ENCODE results near the gene PDLIM5. TPM values are rescaled to one million over a fixed set of nuclear protein-coding genes. Genes with fewer than 3 reads are reported as not detected.

PDLIM5 gene
- total RNA-seq, 1 experiment from 2014 or later, result 158 TPM

GRCh38 chr4:94701631-94702300 is 250.0 kb downstream of the PDLIM5 start:
- Mint-ChIP-seq H3K36me3 (ENCODE audit: insufficient read depth, unreplicated experiment) (no peaks in the 10 kb centered on the region), H3K27me3 (ENCODE audit: insufficient read depth, unreplicated experiment) (no peaks in the 10 kb centered on the region), H3K4me3 (ENCODE audit: unreplicated experiment) (no peak overlapping the region), H3K4me1 (ENCODE audit: insufficient read depth, unreplicated experiment) (no peaks in the 10 kb centered on the region), H3K9me3 (ENCODE audit: unreplicated experiment) (no peaks in the 10 kb centered on the region), H3K27ac (ENCODE audit: low read depth, unreplicated experiment) (no peak overlapping the region)
- no TSS peak for BruUV-seq (replicated peaks)
- TF ChIP-seq CTCF (IDR thresholded peaks at IDR 0.05; ENCODE audit: unreplicated experiment), result no peak
- no peak for DNase-seq (ENCODE audit: unreplicated experiment)
- ChIA-PET CTCF (interaction anchor here (0.6 to 0.8 kb wide), 5 partner anchors 8 to 386 kb away, joined by 3 to 4 read pairs (median 3); no protein-coding TSS in a partner anchor), POLR2A (interaction anchor here (0.7 to 1.2 kb wide), 2 partner anchors 11 to 393 kb away, joined by 3 to 4 read pairs; no protein-coding TSS in a partner anchor)
- intact Hi-C loops (cut with micrococcal nuclease), result no loop called here

GRCh38 chr4:94711635-94712034 is 259.9 kb downstream of the PDLIM5 start:
- POLR2A ChIA-PET, result no interaction called here
- intact Hi-C loops (cut with micrococcal nuclease), result no loop called here
- TF ChIP-seq CTCF (IDR thresholded peaks at IDR 0.05; ENCODE audit: unreplicated experiment), result no peak
- no peak for DNase-seq (ENCODE audit: unreplicated experiment)
- Mint-ChIP-seq H3K4me1 (ENCODE audit: insufficient read depth, unreplicated experiment) (no peaks in the 10 kb centered on the region), H3K9me3 (ENCODE audit: unreplicated experiment) (no peaks in the 10 kb centered on the region), H3K4me3 (ENCODE audit: unreplicated experiment) (no peak overlapping the region), H3K27me3 (ENCODE audit: insufficient read depth, unreplicated experiment) (no peaks in the 10 kb centered on the region), H3K36me3 (ENCODE audit: insufficient read depth, unreplicated experiment) (no peaks in the 10 kb centered on the region), H3K27ac (ENCODE audit: low read depth, unreplicated experiment) (no peak overlapping the region)
- BruUV-seq (replicated peaks), result no TSS peak
- CTCF ChIA-PET, result no interaction called here

- no peaks in the 10 kb centered on the region for H3K9me3 Mint-ChIP-seq (ENCODE audit: unreplicated experiment)
These were observed 262.8 kb downstream of the PDLIM5 start for GRCh38 chr4:94714365-94715160.

More at GRCh38 chr4:94714365-94715160, 262.8 kb downstream of the PDLIM5 start:
- H3K4me3 Mint-ChIP-seq (ENCODE audit: unreplicated experiment), result no peak overlapping the region
- H3K27ac Mint-ChIP-seq (ENCODE audit: low read depth, unreplicated experiment), result no peak overlapping the region
- H3K27me3 Mint-ChIP-seq (ENCODE audit: insufficient read depth, unreplicated experiment), result no peaks in the 10 kb centered on the region
- no TSS peak for BruUV-seq (replicated peaks)
- no peak for DNase-seq (ENCODE audit: unreplicated experiment)
- no peaks in the 10 kb centered on the region for H3K36me3 Mint-ChIP-seq (ENCODE audit: insufficient read depth, unreplicated experiment)
- ChIA-PET CTCF (interaction anchor here (0.9 kb wide), 1 partner anchor 16 kb away, joined by 3 read pairs; no protein-coding TSS in a partner anchor), POLR2A (interaction anchor here (0.7 kb wide), 1 partner anchor 131 kb away, joined by 4 read pairs; no protein-coding TSS in a partner anchor)
- intact Hi-C loops (cut with micrococcal nuclease), result no loop called here
- H3K4me1 Mint-ChIP-seq (ENCODE audit: insufficient read depth, unreplicated experiment), result no peaks in the 10 kb centered on the region
- TF ChIP-seq CTCF (IDR thresholded peaks at IDR 0.05; ENCODE audit: unreplicated experiment), result no peak

Measured in MCF 10A (cell line).